ENCODE results near the gene LRRC3C.

GRCh38 chr17:39929646-39930407 is 2.3 kb downstream of the LRRC3C start:
- no peak for TF ChIP-seq TSHZ2 (CRISPR knock-in tag; IDR thresholded peaks at IDR 0.05)
- TF ChIP-seq ZFP30 (CRISPR knock-in tag; IDR thresholded peaks at IDR 0.05), result no peak
- TF ChIP-seq ARNTL (CRISPR knock-in tag; IDR thresholded peaks at IDR 0.05; ENCODE audit: borderline replicate concordance, low read depth), result no peak
- TF ChIP-seq OSR1 (CRISPR knock-in tag; IDR thresholded peaks at IDR 0.05), result no peak
- no peak for TF ChIP-seq PPARA (CRISPR knock-in tag; IDR thresholded peaks at IDR 0.05; ENCODE audit: borderline replicate concordance)
- no peak for TF ChIP-seq CREB5 (CRISPR knock-in tag; IDR thresholded peaks at IDR 0.05; ENCODE audit: low read depth)
- TF ChIP-seq ZFP3 (CRISPR knock-in tag; IDR thresholded peaks at IDR 0.05), result no peak
- TF ChIP-seq SNAI2 (CRISPR knock-in tag; IDR thresholded peaks at IDR 0.05), result no peak
- TF ChIP-seq RARB (CRISPR knock-in tag; IDR thresholded peaks at IDR 0.05), result no peak
- TF ChIP-seq CSRNP3 (CRISPR knock-in tag; IDR thresholded peaks at IDR 0.05), result no peak
